Superior temporal gyrus (tissue), 1 donor: ENCODE measurements around the gene ISOC2.
"Not testable (repeated sequence)": the region's sequence is repeated elsewhere in the genome, so short reads cannot be mapped to it uniquely, and the experiment has no call there.

ENCODE experiments used
- DNase-seq: peaks from one replicate; pipeline ENCODE4 v3.0.0-alpha.2; 2016; ENCODE audit errors: extremely low spot score

ISOC2 gene

GRCh38 chr19:55459950-55460657, 1.3 kb downstream of the ISOC2 start:
- peak; percentile 72 for DNase-seq

- no peak for DNase-seq
Observed at GRCh38 chr19:55459551-55459949, 1.9 kb downstream of the ISOC2 start.

GRCh38 chr19:55457683-55458457, 3.6 kb downstream of the ISOC2 start:
- DNase-seq, result no peak

- no peak for DNase-seq
Observed at GRCh38 chr19:55456347-55456746, 5.1 kb downstream of the ISOC2 start.

- DNase-seq, result no peak
Observed at GRCh38 chr19:55455576-55456235, 5.7 kb downstream of the ISOC2 start.

- DNase-seq, result peak; percentile 78
Observed at GRCh38 chr19:55454787-55455243, 6.6 kb downstream of the ISOC2 start.

GRCh38 chr19:55453511-55454260, 7.8 kb downstream of the ISOC2 start:
- peak; percentile 15 for DNase-seq

DNA sequence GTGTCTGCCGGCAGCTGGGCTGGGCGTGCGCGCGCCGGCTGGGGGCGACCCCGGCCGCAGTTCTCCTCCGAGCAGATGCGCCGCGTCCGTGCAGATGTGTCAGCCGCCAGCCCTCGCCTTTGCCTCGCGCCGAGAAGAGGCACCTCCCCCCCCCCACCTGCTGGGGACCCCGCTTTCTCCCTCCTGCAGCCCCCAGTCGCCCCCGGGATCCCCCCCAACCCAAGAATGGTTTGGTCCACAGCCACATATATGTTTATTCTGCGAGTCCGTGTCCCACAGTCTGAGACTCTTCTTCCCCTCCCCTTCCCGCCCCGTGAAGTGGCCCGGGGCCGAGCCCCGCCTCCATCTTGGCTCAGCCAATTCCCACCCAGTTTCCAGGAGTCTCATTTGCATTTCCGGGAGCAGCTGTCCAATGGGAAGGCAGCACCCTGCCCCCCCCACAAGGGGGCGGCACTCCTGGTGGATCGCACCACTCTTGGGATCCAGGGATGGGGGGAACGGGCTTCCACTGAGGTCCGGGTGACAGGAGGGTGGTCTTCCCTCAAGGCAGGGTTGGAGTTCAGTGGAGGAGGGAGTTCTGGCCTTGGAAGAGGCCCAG, 8.6 kb downstream of the ISOC2 start:
- peak; percentile 97 for DNase-seq

DNA sequence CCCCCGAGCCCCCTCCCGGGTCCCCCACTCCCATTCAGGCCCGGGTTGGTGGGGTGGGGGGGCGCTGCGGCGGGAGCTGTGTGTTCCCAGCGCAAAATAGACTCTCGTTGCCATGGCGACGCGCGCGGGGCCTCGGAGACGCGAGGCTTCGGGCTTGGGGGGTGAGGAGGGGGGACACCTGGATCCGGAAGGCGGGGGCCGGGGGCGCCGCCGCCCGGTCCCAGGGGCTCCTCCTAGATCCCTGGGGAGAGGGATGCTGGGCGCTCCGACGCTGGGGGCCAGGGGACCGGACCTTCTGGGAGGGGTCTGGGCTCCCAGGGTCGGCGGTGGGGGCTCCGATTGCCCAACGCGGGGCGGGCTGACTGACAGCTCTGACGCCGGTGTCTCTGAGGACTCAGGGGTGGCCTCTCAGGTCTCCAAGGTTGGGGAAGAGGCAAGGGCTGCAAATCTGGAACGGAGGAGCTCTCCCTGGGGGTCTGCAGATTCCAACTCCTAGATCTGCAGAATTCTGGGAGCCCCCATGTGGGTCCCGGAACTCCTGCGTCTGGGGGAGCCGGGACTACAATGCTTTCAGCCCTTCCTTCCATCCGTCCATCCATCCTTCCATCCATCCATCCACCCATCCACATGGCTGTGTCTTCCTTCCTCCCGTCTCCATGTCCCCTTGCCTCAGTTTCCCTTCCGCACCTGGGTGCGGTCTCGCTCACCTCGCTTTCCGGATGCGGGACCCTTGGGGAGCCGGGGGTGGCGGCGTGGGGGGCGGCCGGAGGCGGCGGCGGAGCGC, 9.3 kb downstream of the ISOC2 start:
- peak; percentile 47 for DNase-seq

DNA sequence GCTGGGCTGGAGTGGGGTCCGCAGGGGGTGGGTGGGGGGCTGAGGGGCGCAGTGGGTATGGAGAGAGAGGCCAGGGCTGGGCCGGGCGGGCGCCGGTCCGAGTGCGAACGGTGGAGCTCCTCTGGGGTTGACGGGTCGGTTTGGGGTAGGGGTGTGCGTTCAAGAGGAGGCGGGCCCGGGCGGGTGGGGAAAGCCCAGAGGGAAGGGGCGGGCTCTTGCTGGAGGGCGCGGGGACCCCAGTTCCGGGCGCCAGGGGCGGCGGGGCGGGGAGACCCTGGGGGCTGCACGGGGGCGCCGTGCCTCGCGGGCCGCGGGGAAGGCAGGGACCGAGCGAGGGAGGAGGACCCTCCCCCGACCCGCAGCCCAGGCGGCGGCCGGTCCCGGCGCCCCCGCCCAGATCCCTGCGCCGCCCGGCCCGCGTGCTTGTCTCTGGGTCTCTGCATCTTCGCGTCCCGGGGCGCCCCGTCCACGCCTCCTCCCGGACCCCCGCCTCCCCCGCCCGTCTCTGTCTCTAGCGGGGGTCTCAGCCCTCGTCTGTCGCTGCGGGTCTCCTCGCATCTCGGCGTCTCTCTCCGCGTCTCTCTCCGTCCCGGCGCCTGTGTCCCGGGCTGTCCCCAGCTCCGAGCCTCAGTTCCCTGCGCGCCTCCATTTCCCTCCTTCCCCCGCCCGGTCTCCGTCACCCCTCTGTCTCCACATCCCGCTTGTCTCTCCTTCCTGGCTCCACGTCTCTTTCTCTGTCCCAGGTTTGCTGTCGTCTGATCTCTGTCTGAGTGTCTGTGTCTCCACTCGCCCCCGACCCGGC, 10.1 kb downstream of the ISOC2 start:
- no peak for DNase-seq

DNA sequence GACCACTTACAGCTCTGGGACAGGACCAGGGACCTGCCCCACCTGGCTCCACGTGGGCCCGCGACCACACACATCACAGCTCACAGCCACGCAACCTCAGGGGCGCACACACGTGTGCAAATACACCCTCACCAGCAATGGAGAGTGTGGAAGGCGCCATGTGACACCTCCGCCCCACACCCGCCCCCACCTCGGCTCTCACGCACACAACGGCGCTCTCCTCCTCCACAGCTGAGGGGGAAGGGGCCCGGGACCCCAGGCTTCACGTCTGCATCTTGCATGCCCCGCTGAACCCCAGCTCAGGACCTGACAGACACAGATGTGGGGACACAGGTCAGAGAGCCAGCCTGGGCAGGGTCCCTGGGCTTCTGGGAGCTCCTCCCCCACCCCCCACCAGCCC, 12.0 kb downstream of the ISOC2 start:
- DNase-seq, result no peak

DNA sequence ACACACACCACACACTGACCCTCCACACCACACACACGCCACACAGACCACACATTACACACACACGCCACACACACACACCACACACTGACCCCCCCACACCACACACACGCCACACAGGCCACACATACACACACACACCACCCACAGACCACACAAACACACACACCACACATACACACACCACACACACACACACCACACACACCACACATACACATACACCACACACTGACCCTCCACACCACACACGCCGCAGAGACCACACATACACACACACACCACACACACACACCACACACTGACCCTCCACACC, 13.3 kb downstream of the ISOC2 start:
- not testable (repeated sequence) for DNase-seq

- DNase-seq, result peak; percentile 86
Observed at GRCh38 chr19:55447421-55448174, 13.8 kb downstream of the ISOC2 start.

- no peak for DNase-seq
Observed at GRCh38 chr19:55446060-55446459, 15.4 kb downstream of the ISOC2 start.

DNA sequence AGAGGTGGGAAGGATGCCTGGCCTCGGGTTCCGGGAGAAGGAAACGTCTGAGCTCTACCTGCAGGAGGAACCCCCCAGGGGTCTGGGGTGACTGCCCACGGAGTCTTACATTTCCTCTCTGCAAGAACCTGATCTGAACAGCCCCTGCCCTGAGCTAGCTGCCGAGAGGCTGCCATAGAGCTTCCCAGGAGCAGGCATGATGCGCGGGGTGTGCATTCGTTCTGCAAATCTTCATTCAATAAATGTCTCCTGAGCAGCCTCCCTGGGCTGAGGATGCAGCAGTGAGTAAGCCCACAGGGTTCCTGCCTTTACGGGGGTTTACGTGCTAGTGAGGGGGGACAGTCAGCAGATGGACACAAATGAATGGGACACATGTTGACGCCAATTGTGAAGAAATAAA, 16.8 kb downstream of the ISOC2 start:
- no peak for DNase-seq

DNA sequence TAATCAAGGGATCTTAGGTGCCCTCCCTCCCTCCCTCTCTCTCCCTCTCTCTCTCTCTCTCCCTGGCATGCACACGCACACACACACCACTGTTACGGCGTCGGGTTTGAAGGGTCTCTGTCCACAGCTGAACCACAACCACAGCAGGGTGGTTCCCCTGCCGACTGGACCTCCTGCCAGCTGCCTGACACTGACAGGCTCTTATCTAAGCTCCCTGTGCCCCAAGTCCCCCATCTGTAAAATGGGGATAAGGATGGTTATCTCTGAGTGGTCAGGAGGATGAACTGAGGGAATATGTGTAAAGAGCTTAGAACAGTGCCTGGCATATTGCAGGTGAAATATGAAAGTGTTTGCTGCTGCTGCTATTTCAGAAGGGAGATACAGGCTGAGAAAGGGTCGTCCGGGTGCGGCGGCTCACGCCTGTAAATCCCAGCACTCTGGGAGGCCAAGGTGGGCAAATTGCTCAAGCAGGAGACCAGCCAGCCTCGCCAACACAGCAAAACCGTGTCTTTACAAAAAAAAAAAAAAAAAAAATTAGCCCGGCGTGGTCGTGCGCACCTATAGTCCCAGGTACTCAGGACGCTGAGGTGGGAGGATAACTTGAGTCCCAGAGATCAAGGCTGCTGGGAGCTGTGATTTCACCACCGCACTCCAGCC, 17.5 kb downstream of the ISOC2 start:
- no peak for DNase-seq

DNA sequence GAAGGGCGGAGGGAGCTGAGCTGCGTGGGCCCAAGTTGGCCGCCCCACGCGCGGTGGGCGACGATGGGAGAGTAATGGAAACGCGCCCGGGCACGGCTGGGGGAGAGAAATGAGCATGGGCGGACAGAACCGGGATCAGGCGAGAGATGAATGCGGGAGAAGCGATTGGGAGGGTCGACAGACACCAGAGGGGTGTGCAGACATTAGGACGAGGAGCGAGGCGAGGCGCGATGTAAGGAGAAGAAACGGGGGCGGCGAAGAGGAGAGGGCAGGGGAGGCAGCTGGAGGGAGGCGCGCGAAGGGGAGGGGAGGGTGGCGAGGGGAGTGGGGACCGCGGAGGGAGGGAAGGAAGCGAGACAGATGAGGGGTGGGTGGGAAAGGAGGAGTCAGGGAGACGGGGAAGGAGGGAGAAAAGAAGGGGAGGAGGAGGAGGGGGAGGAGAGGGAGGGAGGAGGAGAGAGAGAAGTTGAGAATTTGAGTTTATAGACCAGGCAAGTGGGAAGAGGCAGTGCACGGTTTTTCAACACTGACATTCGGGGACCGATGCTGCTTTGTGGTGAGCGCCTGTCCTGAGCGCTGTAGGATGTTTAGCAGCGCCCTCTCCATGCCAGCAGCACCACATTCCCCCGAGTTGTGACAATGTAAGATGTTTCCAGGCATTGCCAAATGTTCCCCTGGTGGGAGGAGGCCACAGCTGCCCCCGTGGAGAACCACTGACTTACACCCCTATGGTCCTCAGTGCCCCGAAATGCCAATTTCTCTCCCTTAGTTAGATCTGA, 18.2 kb downstream of the ISOC2 start, which contains the start of gene SHISA7:
SHISA7 (minus strand) TSS at position 256 of the 779 bp plus-strand sequence. CDS start 437 bp downstream, outside the sequence.
- peak; percentile 76 for DNase-seq
